B cell (primary cell): ENCODE results near the gene FAM53B. TPM values are rescaled to one million over a fixed set of nuclear protein-coding genes. Genes with fewer than 3 reads are reported as not detected.
A peak's percentile ranks its signal among the peaks of the same experiment; 100 is the strongest.

Experiments
- ATAC-seq: fragments of 200-7000 bp; cut with Tn5 transposase; one replicate; pipeline ENCODE4 v1.10.0; 2021; ENCODE audit warnings: low read depth, mild to moderate bottlenecking, moderate number of reproducible peaks, moderate library complexity
- CTCF ChIA-PET: fragments of 350-600 bp; sonication (Branson Sonifier 250); formaldehyde crosslinking; loops from one replicate; lab custom pipeline; 2021; ENCODE audit warnings: antibody characterized with exemption, inconsistent platforms; lab: Charles Lee
- POLR2A ChIA-PET: fragments of 350-600 bp; sonication (Branson Sonifier 250); formaldehyde crosslinking; loops from one replicate; lab custom pipeline; 2021; ENCODE audit warnings: antibody characterized with exemption; lab: Charles Lee
- DNase-seq: peaks from one replicate; pipeline ENCODE4 v3.0.0; 2013
- H2AFZ ChIP-seq: 2 replicates; pipeline ENCODE4 v1.6.1; 2012; ENCODE audit warnings: mild to moderate bottlenecking, low read depth, low read length; ENCODE audit not compliant: insufficient read depth, poor library complexity, severe bottlenecking
- H3K27ac ChIP-seq, 2 donors: 1 replicate in 1 of 2; 2 replicates in 1 of 2; pipeline ENCODE4 v1.5.1; 2012 to 2013; ENCODE audit warnings: low read length in 2 of 2, mild to moderate bottlenecking in 2 of 2, moderate library complexity in 1 of 2
- H3K27me3 ChIP-seq, 4 experiments: fragments of 200-600 bp in 1 of 4; sonication (generic) in 1 of 4; replicated peaks in 1 of 4; 1 replicate in 2 of 4; 2 replicates in 2 of 4; pipeline versions ENCODE4 v1.6.1 to v1.7.0; 2013 to 2016; ENCODE audit warnings: low read length in 3 of 4, mild to moderate bottlenecking in 2 of 4, mixed read lengths in 1 of 4, moderate library complexity in 1 of 4; ENCODE audit not compliant: insufficient read depth in 4 of 4, control insufficient read depth in 3 of 4; ENCODE audit errors: control extremely low read depth in 1 of 4
- H3K36me3 ChIP-seq, 2 experiments: replicated peaks in 1 of 2; 1 replicate in 1 of 2; 2 replicates in 1 of 2; pipeline versions ENCODE4 v1.6.1 to v1.7.1; 2013; ENCODE audit warnings: low read length in 1 of 2; ENCODE audit not compliant: insufficient read depth in 2 of 2, control insufficient read depth in 1 of 2; ENCODE audit errors: control extremely low read depth in 1 of 2, extremely low read depth in 1 of 2
- H3K4me1 ChIP-seq, 2 donors: fragments of 200-600 bp in 1 of 2; sonication (generic) in 1 of 2; 1 replicate in 1 of 2; 2 replicates in 1 of 2; pipeline versions ENCODE4 v1.5.1 to v1.6.1; 2013 to 2017; ENCODE audit warnings: low read length in 2 of 2; ENCODE audit not compliant: control insufficient read depth in 2 of 2, insufficient read depth in 2 of 2
- H3K4me2 ChIP-seq: replicated peaks from 2 replicates; pipeline ENCODE3; 2012; ENCODE audit warnings: mild to moderate bottlenecking, low read depth, low read length; ENCODE audit not compliant: poor library complexity, severe bottlenecking
- H3K4me3 ChIP-seq, 5 experiments: fragments of 200-600 bp in 1 of 5; sonication (generic) in 1 of 5; 1 replicate in 3 of 5; 2 replicates in 2 of 5; pipeline versions ENCODE4 v1.5.1 to v1.7.0; 2011 to 2016; ENCODE audit warnings: low read length in 4 of 5, mild to moderate bottlenecking in 4 of 5, low read depth in 2 of 5, control low read depth in 1 of 5, moderate library complexity in 1 of 5; ENCODE audit not compliant: insufficient read depth in 1 of 5; ENCODE audit errors: control extremely low read depth in 1 of 5, extremely low read depth in 1 of 5
- H3K79me2 ChIP-seq: fragments of 200-600 bp; sonication (generic); one replicate; pipeline ENCODE4 v1.6.0; 2016; ENCODE audit warnings: low read length; ENCODE audit not compliant: control insufficient read depth, insufficient read depth
- H3K9ac ChIP-seq: fragments of 200-600 bp; sonication (generic); 2 replicates; pipeline ENCODE4 v1.6.1; 2017; ENCODE audit warnings: mild to moderate bottlenecking, low read length, moderate library complexity
- H3K9me3 ChIP-seq, 3 donors: one replicate each; pipeline versions ENCODE4 v1.6.1 to v1.7.1; 2013; ENCODE audit warnings: low read length in 2 of 3; ENCODE audit not compliant: control insufficient read depth in 2 of 3, insufficient read depth in 1 of 3; ENCODE audit errors: control extremely low read depth in 1 of 3
- H4K20me1 ChIP-seq: 2 replicates; pipeline ENCODE4 v1.6.0; 2012; ENCODE audit warnings: mild to moderate bottlenecking, low read length; ENCODE audit not compliant: insufficient read depth, control insufficient read depth, poor library complexity, severe bottlenecking
- H3K27ac Mint-ChIP-seq: one replicate; pipeline ENCODE4 v1.8.0; 2021; ENCODE audit warnings: mixed read lengths
- H3K27me3 Mint-ChIP-seq: one replicate; pipeline ENCODE4 v1.8.0; 2021; ENCODE audit warnings: mixed read lengths
- H3K4me1 Mint-ChIP-seq: one replicate; pipeline ENCODE4 v1.8.0; 2021; ENCODE audit warnings: mixed read lengths
- H3K4me3 Mint-ChIP-seq: one replicate; pipeline ENCODE4 v1.8.0; 2021; ENCODE audit warnings: mixed read lengths
- H3K9me3 Mint-ChIP-seq: one replicate; pipeline ENCODE4 v1.8.0; 2022; ENCODE audit warnings: mixed read lengths; ENCODE audit not compliant: insufficient read depth
- CTCF ChIP-seq: fragments of 200-600 bp; IDR thresholded peaks from one replicate; pipeline ENCODE4 v1.8.0; 2022; ENCODE audit warnings: antibody characterized with exemption, mild to moderate bottlenecking
- EZH2 ChIP-seq: IDR thresholded peaks from 2 replicates; pipeline ENCODE4 v1.6.1; 2012; ENCODE audit warnings: borderline replicate concordance, low read depth, mild to moderate bottlenecking, moderate library complexity, low read length; ENCODE audit not compliant: insufficient read depth, poor library complexity, severe bottlenecking
- WGBS: methylation state at CpG from one replicate; pipeline ENCODE4 v1.1.5; 2013; ENCODE audit warnings: missing lambda C conversion rate; ENCODE audit not compliant: insufficient coverage; 5-methylcytosine and 5-hydroxymethylcytosine counted together
- intact Hi-C: fragments of 100-400 bp; cut with micrococcal nuclease; formaldehyde crosslinking; loops from one replicate; pipeline ENCODE4 v1.10.0; 2022
- polyA plus RNA-seq: library from polyadenylated mRNA; depleted of rRNA; stranded (reverse); fragments of >200 nt; gene quantifications from 2 replicates; pipeline ENCODE4 v1.2.3, GENCODE V29; 2012
- total RNA-seq, 2 donors: library from RNA; stranded (reverse); fragments of 120-200 nt in 1 of 2; gene quantifications; 1 replicate in 1 of 2; 2 replicates in 1 of 2; pipeline versions ENCODE4 v1.2.3 to v1.2.4, GENCODE V29; 2013 to 2022

Gene FAM53B
- total and polyA plus RNA-seq, 2 donors (not counting 1 experiment from before 2014, with no cell fraction given), result 51.2 to 186 TPM

GRCh38 chr10:124719213-124719851 is 24.8 kb downstream of the FAM53B start:
- H4K20me1 ChIP-seq, result peaks cover 64% of the 10 kb centered on the region
- H2AFZ ChIP-seq, result peak overlapping the region; percentile 62
- peak; percentile 77 for TF ChIP-seq CTCF
- TF ChIP-seq EZH2, result no peak
- H3K9me3 ChIP-seq, result no peaks in the 10 kb centered on the region
- no peaks in the 10 kb centered on the region for H3K9me3 Mint-ChIP-seq
- 8% methylated on average over 7 of the region's 8 CpGs for WGBS
- H3K36me3 ChIP-seq, result peaks cover 4 to 33% of the 10 kb centered on the region in 2 experiments
- H3K27me3 Mint-ChIP-seq, result no peaks in the 10 kb centered on the region
- peaks cover 91% of the 10 kb centered on the region for H3K4me1 Mint-ChIP-seq
- ChIA-PET CTCF (interaction anchor here (0.6 to 19.2 kb wide), 35 partner anchors 12 to 725 kb away, joined by 3 to 353 read pairs (median 8); partner anchors contain the start of gene FAM53B), POLR2A (interaction anchor here (0.6 to 3.9 kb wide), 18 partner anchors 10 to 185 kb away, joined by 3 to 51 read pairs (median 6); partner anchors contain the start of gene FAM53B)
- H3K79me2 ChIP-seq, result peaks cover 97% of the 10 kb centered on the region
- peak; percentile 90 for DNase-seq
- intact Hi-C loops, result loop anchor here (1.0 to 2.0 kb wide), 6 partner anchors 9 to 118 kb away; no protein-coding TSS in a partner anchor
- H3K4me3 Mint-ChIP-seq, result peak overlapping the region; percentile 82
- peak overlapping the region; percentile 92 to 98 for H3K27ac ChIP-seq
- ATAC-seq, result peak; percentile 48
- H3K27me3 ChIP-seq, result no peaks in the 10 kb centered on the region
- H3K4me2 ChIP-seq, result peak overlapping the region; percentile 71
- peak overlapping the region in 3 of 5 experiments; percentile 17 to 37 (median 33) for H3K4me3 ChIP-seq
- peak overlapping the region; percentile 58 for H3K9ac ChIP-seq
- H3K4me1 ChIP-seq, result peaks cover 97% of the 10 kb centered on the region in 2 donors
- H3K27ac Mint-ChIP-seq, result peak overlapping the region; percentile 85
